Forelimb muscle (tissue), 1 donor: ENCODE results near the gene MIPOL1. TPM values are rescaled to one million over a fixed set of nuclear protein-coding genes. Genes with fewer than 3 reads are reported as not detected.

Source experiments
- DNase-seq: peaks from one replicate; pipeline ENCODE4 v3.0.0-alpha.2; 2013; ENCODE audit warnings: low read depth
- polyA plus RNA-seq: library from polyadenylated mRNA; unstranded; fragments of 120-200 nt; gene quantifications from one replicate; pipeline ENCODE4 v1.2.1, GENCODE V29; 2013; ENCODE audit not compliant: insufficient read length

Gene MIPOL1
- polyA plus RNA-seq, 1 donor, result 4.8 TPM

GRCh38 chr14:37399517-37399916 lies 201.8 kb downstream of the MIPOL1 start:
- no peak for DNase-seq

GRCh38 chr14:37401093-37401492 lies 203.4 kb downstream of the MIPOL1 start:
- DNase-seq, result no peak

GRCh38 chr14:37403626-37404025 lies 205.9 kb downstream of the MIPOL1 start:
- DNase-seq, result no peak

- DNase-seq, result no peak
These were observed 208.4 kb downstream of the MIPOL1 start for GRCh38 chr14:37406095-37406494.

DNA sequence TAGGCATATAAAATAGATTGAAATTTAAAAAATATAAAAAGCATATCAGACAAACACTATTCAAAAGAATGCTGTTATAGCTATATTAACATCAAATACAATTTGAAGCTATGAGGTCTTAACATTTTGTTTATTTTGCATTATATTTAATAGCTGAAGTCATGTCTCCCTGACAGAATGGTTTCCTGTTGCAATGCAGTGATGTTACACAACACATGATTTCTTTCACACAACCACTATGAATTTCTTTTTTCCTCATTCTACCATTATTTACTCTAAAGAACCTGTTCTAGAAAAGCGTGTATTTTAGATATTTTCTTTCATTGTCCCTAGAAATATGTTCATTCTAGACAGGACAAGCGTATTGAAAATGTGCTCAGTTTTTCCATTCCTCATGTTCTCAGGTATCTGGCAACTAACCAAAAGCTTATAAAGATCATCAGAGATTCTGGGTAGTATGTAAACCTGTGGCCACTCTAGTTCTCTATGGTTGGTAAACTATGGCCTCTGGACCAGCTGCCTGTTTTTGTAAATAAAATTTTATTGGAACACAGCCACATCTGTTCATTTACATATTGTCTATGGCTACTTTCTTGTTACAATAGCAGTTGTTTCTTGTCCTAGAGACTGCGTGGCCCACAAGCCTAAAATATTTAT lies 213.5 kb downstream of the MIPOL1 start:
- DNase-seq, result no peak

DNA sequence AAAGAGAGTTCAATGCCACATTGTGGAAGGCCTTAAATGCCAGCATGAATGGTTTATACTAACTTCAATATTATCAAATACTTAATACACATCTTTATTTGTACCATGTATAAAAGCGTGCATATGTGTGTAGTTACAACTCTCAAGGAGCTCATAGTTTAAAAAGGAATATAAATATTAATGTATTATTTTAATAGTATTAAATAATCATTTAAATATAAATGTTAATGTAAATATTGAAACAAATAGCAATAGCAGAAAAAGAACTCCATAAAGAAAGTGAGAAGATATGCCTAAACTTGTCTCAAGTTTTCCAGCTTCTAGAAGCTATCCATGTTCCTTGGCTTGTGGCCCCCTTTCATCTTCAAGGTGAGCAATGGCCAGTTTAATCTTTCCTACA lies 215.3 kb downstream of the MIPOL1 start:
- DNase-seq, result no peak

GRCh38 chr14:37413504-37414003 lies 215.8 kb downstream of the MIPOL1 start:
- no peak for DNase-seq

- DNase-seq, result no peak
These were observed 218.5 kb downstream of the MIPOL1 start for GRCh38 chr14:37416264-37416663.

DNA sequence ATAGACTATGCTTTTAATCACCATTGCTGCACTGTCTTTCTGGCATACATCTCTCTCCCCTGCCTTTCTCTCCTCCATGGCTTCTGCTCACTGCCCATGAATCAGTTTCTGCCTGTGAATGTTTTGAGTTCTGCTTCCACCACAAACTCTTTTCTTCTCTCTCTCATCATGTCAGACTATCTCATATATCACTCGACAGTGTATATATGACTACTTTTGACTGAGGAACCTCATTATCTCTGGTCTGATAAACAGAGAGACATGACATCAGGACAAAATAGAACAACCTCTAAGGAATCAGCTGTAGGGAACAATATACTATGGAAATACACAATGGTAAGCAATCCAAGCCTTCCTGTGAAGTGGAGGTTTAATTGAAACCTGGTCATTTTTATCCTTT lies 219.4 kb downstream of the MIPOL1 start:
- DNase-seq, result no peak

DNA sequence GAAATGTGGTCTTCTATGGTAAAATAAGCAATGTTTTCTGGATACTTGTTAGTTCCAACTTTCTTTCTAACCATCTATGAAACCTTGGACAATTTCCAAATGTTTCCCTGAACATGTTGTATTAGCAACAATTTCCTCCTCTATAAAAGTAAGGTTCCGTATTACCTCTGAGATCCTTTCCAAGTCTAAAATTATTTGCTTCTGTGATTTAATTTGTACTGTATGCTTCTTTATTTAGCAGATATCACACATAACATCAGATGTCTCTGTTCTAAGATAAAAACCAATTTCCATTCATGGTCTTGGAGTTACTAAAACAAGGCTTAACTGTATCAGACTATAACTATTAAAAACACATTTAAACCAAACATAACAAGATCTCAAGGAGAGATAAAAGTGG lies 220.1 kb downstream of the MIPOL1 start:
- DNase-seq, result no peak

DNA sequence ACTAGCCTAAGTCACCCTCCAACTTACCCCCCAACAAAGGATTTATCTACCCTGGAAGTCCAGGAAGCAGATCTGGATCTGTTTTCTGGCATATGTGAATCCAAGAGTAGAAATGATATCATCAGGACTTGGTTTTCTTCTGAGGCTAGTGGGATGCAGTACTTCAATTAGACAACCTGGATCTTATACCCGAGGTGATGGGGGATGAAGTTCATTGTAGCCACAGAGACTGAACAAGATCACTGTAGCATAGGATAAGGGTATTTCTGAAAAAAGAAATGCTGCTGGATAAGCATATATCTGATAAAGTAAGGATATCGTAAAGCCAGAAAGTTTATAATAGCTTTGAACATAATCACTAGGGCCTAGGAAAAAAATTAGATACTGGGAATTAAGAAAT lies 222.9 kb downstream of the MIPOL1 start:
- DNase-seq, result no peak

DNA sequence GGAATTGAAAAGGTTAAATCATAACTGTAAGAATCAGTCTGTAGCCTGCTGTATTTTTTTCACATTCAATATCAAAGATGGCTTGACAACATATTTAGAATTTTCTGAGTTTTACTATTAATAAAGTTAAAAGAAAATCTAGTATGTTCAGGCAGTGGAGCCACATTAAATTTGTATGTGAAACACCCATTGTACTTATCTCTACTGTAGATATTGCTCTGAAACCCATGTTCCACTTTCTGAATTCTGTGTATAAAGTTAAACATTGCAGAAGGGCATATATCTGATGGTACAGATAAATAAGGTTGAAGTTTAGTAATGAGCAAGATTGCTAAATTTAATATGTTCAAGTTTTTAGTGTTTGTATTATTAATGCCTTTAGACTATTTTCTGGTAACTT lies 224.6 kb downstream of the MIPOL1 start:
- DNase-seq, result no peak

DNA sequence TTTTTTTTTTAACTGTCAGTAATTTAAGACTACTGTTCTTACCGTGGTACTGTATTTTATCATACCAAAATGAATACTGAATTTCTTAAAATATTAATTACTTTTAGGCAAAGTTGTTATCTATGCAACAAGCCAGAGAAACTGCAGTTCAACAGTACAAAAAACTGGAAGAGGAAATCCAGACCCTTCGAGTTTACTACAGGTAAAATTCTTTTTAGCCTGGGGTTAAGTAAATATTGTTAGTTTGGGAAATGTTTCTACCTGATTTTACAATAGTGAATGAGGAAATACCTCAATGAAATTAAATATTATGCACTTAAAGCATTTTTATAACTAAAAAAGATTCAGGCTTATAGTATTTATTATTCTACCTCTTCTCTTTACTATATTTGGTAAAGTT lies 225.0 kb downstream of the MIPOL1 start:
- no peak for DNase-seq

DNA sequence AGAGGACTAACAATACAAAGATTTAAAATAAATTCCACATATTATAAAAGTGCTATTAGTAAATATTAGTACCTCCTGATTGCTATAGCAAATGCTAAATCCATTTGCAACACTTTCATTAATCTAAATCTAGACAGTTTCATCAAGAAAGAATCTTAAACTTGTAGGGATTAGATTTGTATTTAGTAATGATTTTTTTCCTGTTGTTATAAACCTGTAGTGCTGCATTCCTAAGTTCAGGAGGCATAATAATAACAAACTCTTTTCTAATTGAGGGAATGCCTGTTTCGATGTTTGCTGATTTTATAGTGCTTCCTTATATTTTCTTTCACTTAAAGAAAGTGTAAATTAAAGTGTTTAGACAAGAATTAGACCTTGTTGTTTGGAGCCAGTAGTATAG lies 231.2 kb downstream of the MIPOL1 start:
- no peak for DNase-seq

GRCh38 chr14:37429618-37430017 lies 231.9 kb downstream of the MIPOL1 start:
- no peak for DNase-seq

DNA sequence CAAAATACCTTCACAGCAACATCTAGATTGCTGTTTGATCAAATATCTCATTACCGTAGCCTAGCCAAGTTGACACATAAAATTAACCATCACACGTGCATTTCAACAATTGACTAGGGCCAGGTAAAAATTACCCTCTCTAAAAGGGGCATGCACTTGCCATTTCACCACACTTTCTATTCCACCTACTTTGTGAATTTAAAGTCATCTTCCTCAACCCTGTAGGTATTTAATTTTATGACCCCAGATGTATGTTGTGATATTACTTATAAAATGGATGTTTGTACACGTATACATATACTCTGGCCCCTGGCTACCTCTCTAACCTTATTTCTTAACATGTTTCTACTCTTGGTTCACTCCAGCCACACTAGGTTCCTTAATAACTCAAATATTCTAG lies 237.1 kb downstream of the MIPOL1 start:
- DNase-seq, result no peak

DNA sequence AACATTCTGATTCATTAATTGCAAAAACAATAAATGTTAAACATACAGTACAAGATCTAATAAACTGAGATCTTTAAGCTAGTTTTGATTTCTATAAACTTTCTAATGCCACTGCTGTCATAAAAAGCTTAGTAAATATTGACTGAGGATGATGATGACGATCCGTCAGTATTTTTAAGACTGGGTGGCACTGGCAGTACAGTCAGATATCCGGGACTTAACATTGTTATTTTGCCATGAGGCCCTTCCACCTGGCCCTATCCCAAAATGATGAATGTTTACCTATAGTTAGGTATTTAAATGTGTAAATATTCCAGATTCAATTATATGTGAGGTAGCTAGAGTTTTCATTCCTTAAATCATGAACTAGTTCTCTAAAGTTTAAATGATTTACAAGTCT lies 238.8 kb downstream of the MIPOL1 start:
- DNase-seq, result no peak

DNA sequence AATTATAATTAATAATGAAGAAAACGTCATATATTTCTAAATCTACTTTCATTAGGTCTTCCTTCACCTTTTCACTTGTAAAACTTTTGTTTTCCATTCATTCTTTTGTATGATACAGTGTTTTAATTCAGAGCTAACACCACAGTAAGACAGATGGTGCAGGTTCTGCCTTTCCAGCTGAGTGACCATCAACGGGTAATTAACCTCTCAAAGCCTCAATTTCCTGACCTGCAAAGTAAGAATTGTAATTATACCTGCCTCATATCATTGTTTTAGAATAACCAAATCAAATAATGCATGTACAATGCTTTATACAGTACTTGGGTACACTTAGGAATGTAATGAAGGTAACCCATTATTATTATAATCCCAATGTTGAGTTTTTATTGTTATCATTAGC lies 239.8 kb downstream of the MIPOL1 start:
- DNase-seq, result no peak

- no peak for DNase-seq
These were observed 240.7 kb downstream of the MIPOL1 start for GRCh38 chr14:37438444-37438843.

DNA sequence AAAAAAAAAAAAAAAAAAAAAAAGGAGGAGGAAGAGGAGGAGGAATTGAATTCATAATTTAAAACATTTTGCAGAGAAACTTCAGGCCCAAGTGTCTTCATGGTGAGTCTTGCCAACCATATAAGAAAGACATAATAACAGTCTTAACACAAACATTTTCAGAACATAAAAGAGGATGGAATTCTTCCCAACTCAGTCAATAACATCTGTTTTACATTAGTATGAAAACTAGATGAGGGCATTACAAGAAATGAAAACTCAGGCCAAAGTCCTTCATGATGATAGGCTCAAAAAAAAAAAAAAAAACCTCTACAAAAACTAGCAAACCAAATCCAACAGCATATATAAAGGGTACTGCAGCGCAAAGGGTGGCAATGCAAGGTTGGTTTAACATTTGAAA lies 245.7 kb downstream of the MIPOL1 start:
- DNase-seq, result no peak

DNA sequence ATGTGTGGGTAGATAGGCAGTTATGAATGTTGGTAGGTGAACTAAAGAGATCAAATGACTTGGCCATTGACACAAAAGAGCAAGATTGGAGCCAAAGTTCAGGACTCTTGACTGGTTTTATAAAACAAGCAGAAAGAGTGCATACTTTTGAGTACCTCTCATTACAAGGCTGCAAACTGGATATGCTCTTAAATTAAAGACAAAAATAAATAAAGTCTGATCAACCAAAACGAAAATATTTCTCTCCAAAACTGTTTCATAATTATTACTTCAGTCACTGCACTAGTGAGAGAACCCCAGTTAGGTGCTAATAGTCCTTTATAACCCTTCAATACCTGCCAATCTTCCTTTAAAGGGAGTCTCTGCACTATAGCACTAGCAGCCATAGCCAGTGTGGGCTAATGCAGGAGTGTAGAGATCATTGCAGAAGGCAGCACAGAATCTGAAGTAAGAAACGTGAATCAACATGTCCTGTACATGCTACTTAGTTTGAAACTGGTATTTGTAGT lies 250.2 kb downstream of the MIPOL1 start:
- no peak for DNase-seq

GRCh38 chr14:37452323-37452722 lies 254.6 kb downstream of the MIPOL1 start:
- no peak for DNase-seq

DNA sequence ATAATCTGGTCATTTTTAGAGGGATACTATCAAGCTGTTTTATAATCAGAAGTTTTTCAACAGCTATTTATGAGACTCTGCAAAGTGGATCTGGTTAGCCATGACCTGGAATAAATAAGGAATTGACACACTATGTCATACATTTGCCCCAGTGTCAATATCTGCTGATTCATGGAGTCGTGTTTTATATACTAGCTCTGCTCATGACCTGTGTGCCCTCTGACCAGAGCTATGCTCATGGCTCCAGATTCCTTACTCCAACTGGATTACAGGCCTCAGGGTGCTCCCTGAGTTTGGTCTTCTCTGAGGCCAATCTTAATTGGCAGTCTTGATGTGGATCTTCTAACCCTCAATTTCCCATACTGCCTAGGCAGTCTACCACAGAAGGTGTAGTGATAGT lies 256.2 kb downstream of the MIPOL1 start:
- DNase-seq, result no peak

GRCh38 chr14:37457334-37457733 lies 259.6 kb downstream of the MIPOL1 start:
- DNase-seq, result no peak
